GM12878 (cell line): ENCODE results near the gene MED22. TPM values are rescaled to one million over a fixed set of nuclear protein-coding genes. Genes with fewer than 3 reads are reported as not detected.

Experiments used
- ATAC-seq: fragments of 200-7000 bp; cut with Tn5 transposase; 3 replicates; pipeline ENCODE4 v1.9.1; 2020; ENCODE audit warnings: mild to moderate bottlenecking, moderate library complexity
- BruUV-seq: library from RNA; stranded (reverse); fragments of 400-500 nt; replicated peaks from 2 replicates; lab custom pipeline; 2021; lab: Mats Ljungman, UMichigan
- CTCF ChIA-PET: fragments of 300-600 bp; sonication (Branson Sonifier 250); formaldehyde crosslinking; extraction: SDS; loops from one replicate; lab custom pipeline; 2021; ENCODE audit warnings: inconsistent platforms; lab: Yijun Ruan, JAX
- POLR2A ChIA-PET: fragments of 350-600 bp; formaldehyde crosslinking; extraction: SDS; loops from one replicate; lab custom pipeline; 2021; ENCODE audit warnings: inconsistent platforms; lab: Charles Lee
- RAD21 ChIA-PET: fragments of 300-600 bp; sonication (Branson Sonifier 250); formaldehyde crosslinking; loops from one replicate; lab custom pipeline; 2023; ENCODE audit warnings: antibody characterized with exemption; ENCODE audit not compliant: unreplicated experiment; lab: Charles Lee
- SMC1A ChIA-PET: fragments of 300-600 bp; sonication (Branson Sonifier 250); formaldehyde crosslinking; loops from one replicate; lab custom pipeline; 2023; ENCODE audit not compliant: unreplicated experiment, uncharacterized antibody; lab: Charles Lee
- DNase-seq: peaks from one replicate; pipeline ENCODE4 v3.0.0-alpha.2; 2011; ENCODE audit warnings: low read depth, low spot score
- FAIRE-seq: peaks from 3 replicates; lab custom pipeline; 2011; peaks lifted over from hg19 to GRCh38; lab: Jason Lieb, UNC
- H2AFZ ChIP-seq: 2 replicates; pipeline ENCODE4 v1.6.0; 2011; ENCODE audit warnings: low read depth, low read length, control low read depth; ENCODE audit not compliant: control insufficient read depth
- H3K27ac ChIP-seq: 2 replicates; pipeline ENCODE4 v1.5.1; 2011; ENCODE audit warnings: control low read depth; ENCODE audit not compliant: control insufficient read depth, insufficient read depth
- H3K27me3 ChIP-seq, 2 experiments: replicated peaks in 1 of 2; 2 replicates each; pipeline versions ENCODE4 v1.6.0 to v1.6.1; 2011; ENCODE audit warnings: low read length in 1 of 2; ENCODE audit not compliant: control insufficient read depth in 2 of 2, insufficient read depth in 2 of 2
- H3K36me3 ChIP-seq, 2 experiments: 2 replicates each; pipeline ENCODE4 v1.5.1; 2011; ENCODE audit warnings: low read length in 1 of 2; ENCODE audit not compliant: control insufficient read depth in 2 of 2, insufficient read depth in 2 of 2
- H3K4me1 ChIP-seq: 2 replicates; pipeline ENCODE4 v1.6.1; 2011; ENCODE audit warnings: mild to moderate bottlenecking, low read length, moderate library complexity, mixed read lengths; ENCODE audit not compliant: control insufficient read depth, insufficient read depth
- H3K4me2 ChIP-seq: 2 replicates; pipeline ENCODE4 v1.6.0; 2011; ENCODE audit warnings: control low read depth; ENCODE audit not compliant: control insufficient read depth, insufficient read depth
- H3K4me3 ChIP-seq: fragments of 200-600 bp; sonication (generic); 2 replicates; pipeline ENCODE4 v1.5.1; 2016
- H3K79me2 ChIP-seq: 2 replicates; pipeline ENCODE4 v1.6.0; 2011; ENCODE audit warnings: low read length; ENCODE audit not compliant: control insufficient read depth, insufficient read depth
- H3K9ac ChIP-seq: 2 replicates; pipeline ENCODE4 v1.8.0; 2011; ENCODE audit warnings: low read length, control low read depth, mixed read lengths; ENCODE audit not compliant: control insufficient read depth, insufficient read depth
- H3K9me3 ChIP-seq: replicated peaks from 3 replicates; pipeline ENCODE4 v1.5.1; 2011; ENCODE audit warnings: mild to moderate bottlenecking, low read length; ENCODE audit not compliant: control insufficient read depth, insufficient read depth
- H4K20me1 ChIP-seq: 2 replicates; pipeline ENCODE4 v1.6.0; 2011; ENCODE audit not compliant: control insufficient read depth, insufficient read depth
- BCL3 ChIP-seq: IDR thresholded peaks from 2 replicates; pipeline ENCODE4 v1.6.1; 2011; ENCODE audit warnings: borderline replicate concordance, low read depth, mild to moderate bottlenecking, moderate library complexity, low read length; ENCODE audit not compliant: insufficient read depth, poor library complexity, severe bottlenecking
- CTCF ChIP-seq, 3 experiments: IDR thresholded peaks in 2 of 3; conservative IDR thresholded peaks in 1 of 3; 2 replicates each; pipeline ENCODE4 v1.5.1; 2011; ENCODE audit warnings: low read depth in 3 of 3, low read length in 3 of 3, mild to moderate bottlenecking in 3 of 3, control low read depth in 2 of 3, moderate library complexity in 2 of 3, inconsistent platforms in 1 of 3, mixed read lengths in 1 of 3; ENCODE audit not compliant: control insufficient read depth in 2 of 3, insufficient read depth in 1 of 3; ENCODE audit errors: extremely low read depth in 1 of 3
- E2F4 ChIP-seq: IDR thresholded peaks from 2 replicates; pipeline ENCODE4 v1.6.1; 2012; ENCODE audit warnings: low read depth, low read length, improper control_type of control experiment
- FOXM1 ChIP-seq: IDR thresholded peaks from 2 replicates; pipeline ENCODE4 v1.6.1; 2012; ENCODE audit warnings: low read depth, mild to moderate bottlenecking, inconsistent platforms, low read length, moderate library complexity
- GATAD2B ChIP-seq: fragments of 450-650 bp; conservative IDR thresholded peaks from 2 replicates; pipeline ENCODE4 v1.6.1; 2017; ENCODE audit warnings: low read depth, mild to moderate bottlenecking, moderate library complexity
- JUNB ChIP-seq: IDR thresholded peaks from 2 replicates; pipeline ENCODE4 v1.6.1; 2016; ENCODE audit warnings: antibody characterized with exemption, mild to moderate bottlenecking
- KAT2A ChIP-seq: conservative IDR thresholded peaks from 2 replicates; pipeline ENCODE4 v1.6.1; 2011; ENCODE audit warnings: low read depth, low read length; ENCODE audit not compliant: control insufficient read depth
- POU2F2 ChIP-seq: IDR thresholded peaks from 3 replicates; pipeline ENCODE4 v1.6.1; 2011; ENCODE audit warnings: low read depth, mild to moderate bottlenecking, low read length, borderline replicate concordance
- SMAD5 ChIP-seq: IDR thresholded peaks from 2 replicates; pipeline ENCODE4 v1.6.1; 2016; ENCODE audit warnings: antibody characterized with exemption, low read depth
- SMC3 ChIP-seq: IDR thresholded peaks from 2 replicates; pipeline ENCODE4 v1.6.1; 2011; ENCODE audit warnings: low read length, improper control_type of control experiment, borderline replicate concordance
- SPI1 ChIP-seq: IDR thresholded peaks from 2 replicates; pipeline ENCODE4 v1.6.1; 2011; ENCODE audit warnings: low read depth, mild to moderate bottlenecking, low read length, moderate library complexity, borderline replicate concordance; ENCODE audit not compliant: insufficient read depth
- SRF ChIP-seq, 2 experiments: IDR thresholded peaks; 2 replicates each; pipeline ENCODE4 v1.6.1; 2011; ENCODE audit warnings: low read depth in 2 of 2, low read length in 2 of 2, mild to moderate bottlenecking in 1 of 2, moderate library complexity in 1 of 2
- TCF12 ChIP-seq: IDR thresholded peaks from 2 replicates; pipeline ENCODE4 v1.6.1; 2011; ENCODE audit warnings: low read depth, mild to moderate bottlenecking, low read length
- WGBS: methylation state at CpG from one replicate; pipeline ENCODE4 v1.1.6; 2016; ENCODE audit warnings: low lambda C conversion rate; ENCODE audit not compliant: insufficient replicate concordance, insufficient coverage; ENCODE audit errors: missing lambda C conversion rate; 5-methylcytosine and 5-hydroxymethylcytosine counted together
- in situ Hi-C: fragments of 300-500 bp; cut with MboI; formaldehyde crosslinking; loops from 9 replicates; pipeline ENCODE4 v1.14.3; 2018; ENCODE audit warnings: mixed read lengths
- intact Hi-C: fragments of 100-400 bp; cut with micrococcal nuclease; formaldehyde crosslinking; loops from one replicate; pipeline ENCODE4 v1.14.2; 2022; ENCODE audit not compliant: unreplicated experiment
- polyA plus RNA-seq, 11 experiments: library from polyadenylated mRNA; depleted of rRNA in 4 of 11; unstranded in 6 of 11; stranded (reverse) in 5 of 11; fragments of >200 nt; fragmentation: Nextera tagmentation in 4 of 11; fragmentation: Illumina TruSeq in 1 of 11; extraction: Ambion mirVana in 4 of 11; extraction: Trizol in 1 of 11; gene quantifications; 1 replicate in 1 of 11; 2 replicates in 10 of 11; pipeline versions ENCODE4 v1.2.1 to v1.2.3, GENCODE V29; 2011 to 2016; ENCODE audit warnings: inconsistent platforms in 2 of 11, missing spikeins in 2 of 11, low read depth in 1 of 11
- total RNA-seq, 4 experiments: library from RNA; depleted of rRNA in 3 of 4; stranded (reverse); fragments of >200 nt in 3 of 4; fragmentation: Illumina TruSeq in 1 of 4; extraction: Trizol in 1 of 4; gene quantifications; 2 replicates each; pipeline versions ENCODE4 v1.2.1 to v1.2.3, GENCODE V29; 2013 to 2021

The MED22 gene
- total and polyA plus RNA-seq, 10 of the 15 experiments (the other 5 are each of a cell fraction or from before 2014, with no cell fraction given) = 1.4 to 42.1 (median 24.6) TPM

- TF ChIP-seq BCL3 (no peak), SMAD5 (no peak), SPI1 (no peak)
Measured at GRCh38 chr9:133305731-133306130, 42.2 kb downstream of the MED22 start (continued).

- Histone ChIP-seq H3K79me2 (no peaks in the 10 kb centered on the region), H2AFZ (no peak overlapping the region), H3K4me3 (no peak overlapping the region), H4K20me1 (no peaks in the 10 kb centered on the region), H3K4me1 (no peaks in the 10 kb centered on the region), H3K9me3 (no peaks in the 10 kb centered on the region; the same call in 2 of the 3 replicates), H3K27ac (no peak overlapping the region), H3K9ac (no peak overlapping the region), H3K4me2 (no peak overlapping the region), H3K27me3 (no peaks in the 10 kb centered on the region; a peak in 2 of 4 replicates), H3K36me3 (no peaks in the 10 kb centered on the region)
- BruUV-seq = no TSS peak
- ChIA-PET RAD21 (no interaction called here), CTCF (no interaction called here), POLR2A (no interaction called here), SMC1A (no interaction called here)
- TF ChIP-seq POU2F2 (no peak), TCF12 (no peak), GATAD2B (no peak), E2F4 (no peak), CTCF (IDR thresholded peaks at IDR 0.05 in 2 of 3, conservative IDR thresholded peaks at IDR 0.05 in 1 of 3; ENCODE audit: control insufficient read depth in 2 of 3, extremely low read depth in 1 of 3, insufficient read depth in 1 of 3, low read depth in 3 of 3, low read length in 3 of 3) (no peak), SMC3 (no peak), SRF (IDR thresholded peaks at IDR 0.05; ENCODE audit: low read depth in 2 of 2, low read length in 2 of 2) (no peak), JUNB (no peak), FOXM1 (no peak), KAT2A (no peak)
- no peak for ATAC-seq
- no peak for DNase-seq
- in situ Hi-C loops (no loop called here), intact Hi-C loops (no loop called here)
- no peak for FAIRE-seq
- 49% methylated on average over 36 of the region's 38 CpGs for WGBS
Measured at GRCh38 chr9:133304477-133305377, 43.2 kb downstream of the MED22 start.
